ENCODE results near the gene CFAP46. TPM values are rescaled to one million over a fixed set of nuclear protein-coding genes. Genes with fewer than 3 reads are reported as not detected.
"Not testable (repeated sequence)": the region's sequence is repeated elsewhere in the genome, so short reads cannot be mapped to it uniquely, and the experiment has no call there.

Gene CFAP46
- total RNA-seq, 2 experiments from 2014 or later = 0.34 TPM; not detected in 1

GRCh38 chr10:132888898-132889490 is 53.4 kb downstream of the CFAP46 start:
- Mint-ChIP-seq H3K27ac (no peak overlapping the region), H3K4me1 (ENCODE audit: low read depth) (no peaks in the 10 kb centered on the region), H3K9me3 (no peaks in the 10 kb centered on the region), H3K36me3 (ENCODE audit: low read depth) (no peaks in the 10 kb centered on the region), H3K4me3 (no peak overlapping the region), H3K27me3 (peaks cover 17% of the 10 kb centered on the region)
- ChIA-PET CTCF (no interaction called here), POLR2A (no interaction called here)
- DNase-seq (no peak), ATAC-seq (no peak)
- TF ChIP-seq, protein P1, sequence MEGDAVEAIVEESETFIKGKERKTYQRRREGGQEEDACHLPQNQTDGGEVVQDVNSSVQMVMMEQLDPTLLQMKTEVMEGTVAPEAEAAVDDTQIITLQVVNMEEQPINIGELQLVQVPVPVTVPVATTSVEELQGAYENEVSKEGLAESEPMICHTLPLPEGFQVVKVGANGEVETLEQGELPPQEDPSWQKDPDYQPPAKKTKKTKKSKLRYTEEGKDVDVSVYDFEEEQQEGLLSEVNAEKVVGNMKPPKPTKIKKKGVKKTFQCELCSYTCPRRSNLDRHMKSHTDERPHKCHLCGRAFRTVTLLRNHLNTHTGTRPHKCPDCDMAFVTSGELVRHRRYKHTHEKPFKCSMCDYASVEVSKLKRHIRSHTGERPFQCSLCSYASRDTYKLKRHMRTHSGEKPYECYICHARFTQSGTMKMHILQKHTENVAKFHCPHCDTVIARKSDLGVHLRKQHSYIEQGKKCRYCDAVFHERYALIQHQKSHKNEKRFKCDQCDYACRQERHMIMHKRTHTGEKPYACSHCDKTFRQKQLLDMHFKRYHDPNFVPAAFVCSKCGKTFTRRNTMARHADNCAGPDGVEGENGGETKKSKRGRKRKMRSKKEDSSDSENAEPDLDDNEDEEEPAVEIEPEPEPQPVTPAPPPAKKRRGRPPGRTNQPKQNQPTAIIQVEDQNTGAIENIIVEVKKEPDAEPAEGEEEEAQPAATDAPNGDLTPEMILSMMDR (IDR thresholded peaks at IDR 0.05) = no peak
- intact Hi-C loops (cut with micrococcal nuclease) = no loop called here

- H3K36me3 Mint-ChIP-seq (ENCODE audit: low read depth); POLR2A ChIA-PET; H3K4me1 Mint-ChIP-seq (ENCODE audit: low read depth); DNase-seq; H3K27ac Mint-ChIP-seq; H3K9me3 Mint-ChIP-seq; H3K4me3 Mint-ChIP-seq; intact Hi-C loops (cut with micrococcal nuclease); CTCF ChIA-PET; ATAC-seq: not testable (repeated sequence)
- H3K27me3 Mint-ChIP-seq = peaks cover 14% of the 10 kb centered on the region
Observed at GRCh38 chr10:132888446-132888845, 53.9 kb downstream of the CFAP46 start.

DNA sequence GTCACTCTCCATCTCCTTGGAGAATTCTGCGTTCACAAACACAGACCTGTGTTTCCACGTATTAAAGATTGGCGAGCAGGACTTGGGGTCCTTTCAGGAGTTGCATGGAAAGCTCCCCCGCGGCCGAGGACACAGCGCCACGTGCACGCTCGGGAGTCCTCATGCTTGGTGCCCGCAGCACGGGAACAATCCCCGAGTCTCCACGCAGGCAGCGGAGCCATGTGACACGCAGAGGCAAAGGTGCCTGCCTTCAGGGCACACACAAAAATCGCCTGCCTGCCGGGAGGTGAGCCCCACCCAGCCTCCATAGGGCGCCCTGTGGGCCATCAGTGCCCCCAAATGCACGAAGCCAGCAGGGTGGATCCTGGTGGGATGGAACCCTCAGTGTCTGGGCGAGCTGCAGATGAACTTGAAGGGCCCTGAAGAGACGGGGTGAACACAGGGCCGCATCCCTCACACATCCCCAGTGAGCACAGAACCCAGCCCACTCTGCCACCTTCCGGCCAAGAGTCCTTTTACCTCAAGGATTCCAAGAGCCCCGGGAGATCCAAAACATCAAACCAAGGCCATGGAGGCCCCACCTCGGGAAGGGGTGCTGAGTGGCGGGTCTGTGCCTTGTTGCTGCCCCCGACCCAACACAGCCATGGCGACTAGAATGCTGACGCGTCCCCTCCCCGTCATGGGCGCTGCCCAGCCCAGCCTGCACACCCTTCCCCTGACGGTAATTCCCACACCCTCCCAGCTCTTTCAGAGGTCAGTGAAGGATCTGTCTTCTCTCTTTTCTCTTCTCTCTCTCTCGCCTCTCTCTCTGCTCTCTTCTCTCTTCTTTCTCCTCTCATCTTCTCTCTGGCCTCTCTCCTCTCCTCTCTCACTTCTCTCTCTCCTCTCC is 55.9 kb downstream of the CFAP46 start:
- Mint-ChIP-seq H3K4me3 (no peak overlapping the region), H3K4me1 (ENCODE audit: low read depth) (no peaks in the 10 kb centered on the region), H3K27ac (no peak overlapping the region), H3K27me3 (no peaks in the 10 kb centered on the region), H3K36me3 (ENCODE audit: low read depth) (no peaks in the 10 kb centered on the region), H3K9me3 (no peaks in the 10 kb centered on the region)
- TF ChIP-seq, protein P1 (IDR thresholded peaks at IDR 0.05) = no peak
- ChIA-PET POLR2A (no interaction called here), CTCF (no interaction called here)
- ATAC-seq (no peak), DNase-seq (peak; percentile 23)
- intact Hi-C loops (cut with micrococcal nuclease) = no loop called here

DNA sequence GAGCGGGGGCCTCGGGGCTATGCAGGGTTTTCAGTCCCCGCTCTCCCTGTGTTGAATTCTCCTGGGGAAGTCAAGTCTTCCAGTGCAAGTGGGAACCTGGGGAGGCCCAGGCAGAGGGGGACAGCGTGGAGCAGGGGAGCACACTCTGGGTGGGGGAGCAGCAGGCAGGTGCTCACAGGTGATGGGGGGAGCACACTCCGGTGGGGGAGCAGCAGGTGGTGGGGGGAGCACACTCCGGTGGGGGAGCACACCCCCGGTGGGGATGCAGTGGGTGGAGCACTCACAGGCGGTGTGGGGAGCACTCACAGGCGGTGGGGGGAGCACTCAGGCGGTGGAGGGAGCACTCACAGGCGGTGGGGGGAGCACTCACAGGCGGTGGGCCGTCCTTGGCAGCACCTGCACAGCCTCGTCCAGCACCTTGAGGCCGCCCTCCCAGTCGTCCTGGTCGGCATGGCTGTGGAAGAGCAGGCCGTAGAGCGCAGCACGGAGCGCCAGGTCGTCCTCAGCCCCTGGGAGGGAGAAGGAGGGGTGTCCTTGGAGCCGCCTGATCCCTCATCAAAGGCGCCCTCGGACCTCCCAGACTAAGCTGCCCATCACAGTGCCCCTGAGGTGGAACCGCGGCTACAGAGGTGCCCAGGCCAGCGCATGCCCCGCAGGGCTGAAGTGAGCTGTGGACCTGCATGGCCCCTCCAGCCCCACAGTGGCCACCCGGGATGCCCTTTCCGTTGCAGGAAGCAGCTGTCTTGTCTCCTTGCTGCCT is 56.7 kb downstream of the CFAP46 start:
- TF ChIP-seq, protein P1 (IDR thresholded peaks at IDR 0.05) = no peak
- intact Hi-C loops (cut with micrococcal nuclease) = no loop called here
- DNase-seq = no peak
- ChIA-PET POLR2A (interaction anchor here (0.6 kb wide), 1 partner anchor 64 kb away, joined by 3 read pairs; no protein-coding TSS in a partner anchor), CTCF (no interaction called here)
- Mint-ChIP-seq H3K4me1 (ENCODE audit: low read depth) (no peaks in the 10 kb centered on the region), H3K27ac (no peak overlapping the region), H3K27me3 (no peaks in the 10 kb centered on the region), H3K36me3 (ENCODE audit: low read depth) (no peaks in the 10 kb centered on the region), H3K4me3 (no peak overlapping the region), H3K9me3 (no peaks in the 10 kb centered on the region)
- no peak for ATAC-seq

GRCh38 chr10:132884691-132885271 is 57.6 kb downstream of the CFAP46 start:
- ATAC-seq (no peak), DNase-seq (no peak)
- no peak overlapping the region for H3K27ac Mint-ChIP-seq
- no peaks in the 10 kb centered on the region for H3K27me3 Mint-ChIP-seq
- CTCF ChIA-PET = no interaction called here
- H3K4me1 Mint-ChIP-seq (ENCODE audit: low read depth) = no peaks in the 10 kb centered on the region
- POLR2A ChIA-PET = interaction anchor here (0.6 kb wide), 1 partner anchor 64 kb away, joined by 3 read pairs; no protein-coding TSS in a partner anchor
- H3K36me3 Mint-ChIP-seq (ENCODE audit: low read depth) = no peaks in the 10 kb centered on the region
- intact Hi-C loops (cut with micrococcal nuclease) = no loop called here
- no peak overlapping the region for H3K4me3 Mint-ChIP-seq
- no peaks in the 10 kb centered on the region for H3K9me3 Mint-ChIP-seq
- TF ChIP-seq, protein P1 (IDR thresholded peaks at IDR 0.05) = no peak

Measured in activated CD8-positive, alpha-beta T cell treated with anti-CD3 and anti-CD28 coated beads for 36 hours (primary cell).